HUES48 (cell line): Measurements from ENCODE around the gene RAB40C.

Experiments
- H3K27ac ChIP-seq: one replicate; pipeline ENCODE4 v1.7.0; 2013; ENCODE audit warnings: low read depth, low read length, inconsistent platforms
- H3K27me3 ChIP-seq: 2 replicates; pipeline ENCODE4 v1.6.1; 2013; ENCODE audit warnings: mild to moderate bottlenecking, low read length; ENCODE audit not compliant: control insufficient read depth, insufficient read depth
- H3K36me3 ChIP-seq: 2 replicates; pipeline ENCODE4 v1.6.1; 2013; ENCODE audit warnings: low read length; ENCODE audit not compliant: control insufficient read depth, insufficient read depth
- H3K4me1 ChIP-seq: 2 replicates; pipeline ENCODE4 v1.6.1; 2013; ENCODE audit warnings: mild to moderate bottlenecking, low read length; ENCODE audit not compliant: control insufficient read depth, insufficient read depth
- H3K4me3 ChIP-seq: 2 replicates; pipeline ENCODE4 v1.5.1; 2013; ENCODE audit warnings: mild to moderate bottlenecking, low read depth, low read length
- H3K9ac ChIP-seq: 2 replicates; pipeline ENCODE4 v1.6.1; 2013; ENCODE audit warnings: mild to moderate bottlenecking, low read depth, low read length, moderate library complexity
- H3K9me3 ChIP-seq: 2 replicates; pipeline ENCODE4 v1.6.1; 2013; ENCODE audit warnings: low read length; ENCODE audit not compliant: control insufficient read depth, insufficient read depth

RAB40C gene

DNA sequence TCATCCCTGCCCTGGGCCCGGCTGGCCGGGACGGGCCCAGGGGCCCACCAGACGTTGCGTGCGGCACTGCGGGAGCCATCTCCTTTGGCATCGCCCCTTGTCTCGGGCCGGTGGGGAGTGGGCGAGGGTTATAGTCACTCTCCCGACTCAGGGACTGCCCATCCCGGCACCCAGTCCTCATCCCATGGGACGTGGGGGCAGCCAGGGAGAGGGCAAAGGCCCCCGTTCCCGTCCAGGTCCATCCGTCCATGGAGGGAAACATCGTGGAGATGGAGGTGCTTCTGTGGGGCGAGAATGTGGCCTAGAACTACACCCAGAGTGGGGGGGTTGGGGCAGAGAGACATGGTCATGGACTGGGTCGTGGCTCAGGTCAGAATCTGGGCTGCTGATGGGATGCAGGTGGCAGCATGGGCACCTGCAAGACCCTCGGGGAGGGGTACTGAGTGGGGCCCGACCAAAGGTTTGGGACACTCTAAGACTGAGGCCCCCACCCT, 56.9 kb downstream of the RAB40C start:
- Histone ChIP-seq H3K9ac (no peak overlapping the region), H3K4me1 (peaks cover 8% of the 10 kb centered on the region), H3K4me3 (no peak overlapping the region), H3K36me3 (no peaks in the 10 kb centered on the region), H3K9me3 (no peaks in the 10 kb centered on the region), H3K27ac (no peak overlapping the region), H3K27me3 (no peaks in the 10 kb centered on the region)

DNA sequence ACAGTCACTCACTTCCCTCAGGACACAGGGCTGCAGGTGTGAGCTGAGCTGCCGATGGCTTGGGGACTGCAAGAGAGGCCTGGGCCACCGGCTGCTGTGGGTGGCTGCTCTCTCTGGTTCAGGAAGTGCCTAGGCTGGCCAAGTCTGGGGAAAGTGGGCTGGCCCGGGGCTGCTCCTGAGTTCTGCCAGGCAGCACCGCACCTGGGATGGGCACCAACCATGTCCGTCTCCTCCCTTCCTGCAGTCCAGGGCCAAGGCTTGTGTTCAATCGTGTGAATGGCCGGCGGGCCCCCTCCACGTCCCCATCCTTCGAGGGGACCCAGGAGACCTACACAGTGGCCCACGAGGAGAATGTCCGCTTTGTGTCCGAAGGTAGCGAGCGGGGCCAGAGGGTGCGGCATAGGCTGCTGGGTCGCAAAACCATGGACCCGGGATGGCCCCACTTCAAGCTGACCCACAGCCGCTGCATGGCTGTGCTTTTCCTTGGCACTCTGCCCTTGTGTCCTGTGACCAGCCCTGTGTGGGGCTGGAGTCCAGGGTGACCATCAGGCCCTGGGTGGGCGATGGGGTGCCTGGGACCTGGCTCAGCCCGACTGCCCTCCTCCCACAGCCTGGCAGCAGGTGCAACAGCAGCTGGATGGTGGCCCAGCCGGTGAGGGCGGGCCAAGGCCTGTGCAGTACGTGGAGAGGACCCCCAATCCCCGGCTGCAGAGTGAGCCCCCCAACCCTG, 57.5 kb downstream of the RAB40C start:
- H3K9ac ChIP-seq, result no peak overlapping the region
- H3K9me3 ChIP-seq, result no peaks in the 10 kb centered on the region
- H3K27ac ChIP-seq, result no peak overlapping the region
- H3K27me3 ChIP-seq, result no peaks in the 10 kb centered on the region
- peaks cover 8% of the 10 kb centered on the region for H3K4me1 ChIP-seq
- peaks cover 2% of the 10 kb centered on the region; the same call in 1 of the 2 replicates for H3K36me3 ChIP-seq
- H3K4me3 ChIP-seq, result no peak overlapping the region

DNA sequence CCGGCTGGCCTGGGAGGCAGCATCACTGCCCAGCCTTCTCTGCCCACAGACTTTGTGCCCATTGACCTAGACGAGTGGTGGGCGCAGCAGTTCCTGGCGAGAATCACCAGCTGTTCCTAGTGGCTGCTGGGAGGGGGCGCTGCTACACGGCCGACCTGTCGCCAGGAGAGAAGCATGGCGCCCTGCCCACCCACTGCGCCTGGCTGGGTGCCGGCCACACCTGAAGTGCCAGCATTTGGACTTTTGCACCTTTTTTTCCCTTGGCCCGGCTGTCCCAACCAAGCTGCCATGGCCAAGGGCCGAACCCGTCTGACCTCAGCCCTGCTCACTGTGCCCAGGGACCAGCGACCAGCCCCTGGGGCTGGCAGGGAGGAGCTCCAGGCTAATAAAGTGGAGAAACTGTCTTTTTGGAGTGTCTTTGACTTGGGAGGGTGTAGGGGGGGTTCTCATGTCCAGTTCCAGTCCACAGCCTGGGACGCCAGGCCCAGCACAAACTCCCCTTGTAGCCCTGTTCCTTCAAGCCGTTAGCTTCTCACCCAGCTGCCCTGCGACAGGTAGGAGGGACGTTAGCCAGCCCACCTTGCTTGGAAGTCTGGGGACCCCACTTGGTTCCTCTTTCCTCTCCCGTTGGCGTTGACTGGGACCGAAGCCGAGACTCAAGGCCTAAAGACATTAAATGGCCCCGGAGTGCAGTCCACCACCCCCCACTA, 58.4 kb downstream of the RAB40C start:
- Histone ChIP-seq H3K9ac (no peak overlapping the region), H3K36me3 (peaks cover 7% of the 10 kb centered on the region; the same call in 1 of the 2 replicates), H3K4me1 (peaks cover 4% of the 10 kb centered on the region; the same call in 1 of the 2 replicates), H3K27ac (peak overlapping the region; percentile 86), H3K27me3 (no peaks in the 10 kb centered on the region), H3K4me3 (peak overlapping the region; percentile 79), H3K9me3 (no peaks in the 10 kb centered on the region)

DNA sequence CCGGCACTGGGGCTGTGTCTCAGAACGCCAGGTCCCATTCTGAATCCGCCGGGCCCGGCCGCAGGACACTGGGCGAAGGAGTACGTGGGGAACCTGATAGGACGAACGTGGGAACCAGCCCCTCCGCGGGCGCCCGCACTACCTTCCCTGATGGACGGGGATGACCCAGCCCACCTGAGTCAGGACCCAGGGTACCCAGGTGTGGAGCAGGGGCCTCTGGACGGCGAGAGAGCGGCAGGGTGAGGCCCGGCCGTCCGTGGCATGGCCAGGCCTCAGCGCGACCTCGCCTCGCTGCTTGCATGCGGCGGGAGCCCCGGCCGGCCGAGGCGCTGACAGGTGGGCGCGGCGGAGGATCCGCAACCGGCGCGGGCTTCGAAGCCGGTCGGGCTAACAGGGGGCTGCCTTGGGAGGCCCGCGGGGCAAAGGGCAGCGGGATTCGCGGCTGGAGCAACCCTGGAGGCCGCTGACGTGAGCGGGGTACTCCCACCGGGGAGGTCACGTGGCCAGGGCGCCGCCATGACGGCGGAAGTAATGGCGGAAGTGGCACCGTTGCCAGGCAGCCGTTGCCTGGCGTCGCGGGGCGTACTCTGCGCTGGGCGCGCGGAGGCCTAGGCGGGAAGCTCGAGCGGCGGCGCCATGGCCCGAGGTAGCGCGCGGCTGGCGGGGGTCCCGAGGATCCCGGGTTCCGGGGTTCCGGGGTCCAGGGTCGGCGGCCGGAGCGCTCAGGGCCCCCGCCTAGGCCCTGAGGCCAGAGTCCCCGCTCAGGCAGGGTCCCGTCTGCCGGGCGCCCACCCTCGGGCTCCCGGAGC, 59.1 kb downstream of the RAB40C start, which contains the start of gene WDR90:
Gene WDR90, plus strand, starts transcription at position 585 of the 809 bp plus-strand sequence. Its CDS starts 52 bp downstream, at position 637.
- H3K9ac ChIP-seq, result peak within 1 kb of the TSS; percentile 71; the same call in 1 of the 2 replicates
- H3K27ac ChIP-seq, result peak within 1 kb of the TSS; percentile 86
- H3K9me3 ChIP-seq, result no peaks in the 10 kb centered on the region
- peaks cover 14% of the 10 kb centered on the region; the same call in 1 of the 2 replicates for H3K36me3 ChIP-seq
- peak within 1 kb of the TSS; percentile 79 for H3K4me3 ChIP-seq
- H3K4me1 ChIP-seq, result peaks cover 4% of the 10 kb centered on the region; the same call in 1 of the 2 replicates
- no peaks in the 10 kb centered on the region for H3K27me3 ChIP-seq

DNA sequence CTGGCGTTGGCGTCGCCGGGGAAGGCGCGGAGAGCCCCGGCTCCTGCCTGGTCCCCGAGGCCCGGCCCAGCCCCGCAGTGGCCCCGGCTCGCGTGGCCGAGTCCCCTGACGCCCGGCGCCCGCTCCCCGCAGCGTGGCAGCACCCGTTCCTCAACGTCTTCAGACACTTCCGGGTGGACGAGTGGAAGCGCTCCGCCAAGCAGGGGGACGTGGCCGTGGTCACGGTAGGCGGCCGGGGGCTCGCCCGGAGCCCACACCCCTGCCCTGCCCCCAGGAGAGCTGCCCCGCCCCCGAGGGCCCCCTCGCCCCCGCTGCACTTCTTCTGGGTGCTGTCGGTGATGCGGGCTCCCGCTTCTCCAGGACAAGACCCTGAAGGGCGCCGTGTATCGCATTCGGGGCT, 59.8 kb downstream of the RAB40C start:
- H3K36me3 ChIP-seq, result peaks cover 15% of the 10 kb centered on the region; the same call in 1 of the 2 replicates
- peak overlapping the region; percentile 86 for H3K27ac ChIP-seq
- H3K27me3 ChIP-seq, result no peaks in the 10 kb centered on the region
- H3K4me1 ChIP-seq, result peaks cover 4% of the 10 kb centered on the region; the same call in 1 of the 2 replicates
- H3K9me3 ChIP-seq, result no peaks in the 10 kb centered on the region
- H3K4me3 ChIP-seq, result peak overlapping the region; percentile 79
- peak overlapping the region; percentile 48; the same call in 1 of the 2 replicates for H3K9ac ChIP-seq

DNA sequence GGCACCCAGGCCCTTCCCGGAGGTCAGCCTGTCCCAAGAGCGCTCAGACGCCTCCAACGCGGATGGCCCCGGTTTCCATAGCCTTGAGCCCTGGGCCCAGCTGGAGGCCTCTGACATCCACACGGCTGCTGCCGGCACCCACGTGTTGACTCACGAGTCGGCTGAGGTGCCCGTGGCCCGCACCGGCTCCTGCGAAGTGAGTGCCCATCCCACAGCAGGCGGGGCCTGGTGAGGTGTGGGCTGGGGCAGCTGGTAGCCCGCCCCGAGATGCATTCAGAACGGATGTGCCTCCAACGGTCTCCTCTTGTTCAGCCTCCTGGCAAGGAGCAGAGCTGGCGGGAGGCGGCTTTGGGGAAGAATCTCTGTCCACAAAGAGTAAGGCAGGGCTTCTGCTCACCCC, 62.0 kb downstream of the RAB40C start:
- H3K27ac ChIP-seq, result no peak overlapping the region
- no peak overlapping the region for H3K9ac ChIP-seq
- peaks cover 22% of the 10 kb centered on the region for H3K36me3 ChIP-seq
- H3K4me3 ChIP-seq, result no peak overlapping the region
- H3K4me1 ChIP-seq, result peaks cover 4% of the 10 kb centered on the region; the same call in 1 of the 2 replicates
- no peaks in the 10 kb centered on the region for H3K9me3 ChIP-seq
- H3K27me3 ChIP-seq, result no peaks in the 10 kb centered on the region

DNA sequence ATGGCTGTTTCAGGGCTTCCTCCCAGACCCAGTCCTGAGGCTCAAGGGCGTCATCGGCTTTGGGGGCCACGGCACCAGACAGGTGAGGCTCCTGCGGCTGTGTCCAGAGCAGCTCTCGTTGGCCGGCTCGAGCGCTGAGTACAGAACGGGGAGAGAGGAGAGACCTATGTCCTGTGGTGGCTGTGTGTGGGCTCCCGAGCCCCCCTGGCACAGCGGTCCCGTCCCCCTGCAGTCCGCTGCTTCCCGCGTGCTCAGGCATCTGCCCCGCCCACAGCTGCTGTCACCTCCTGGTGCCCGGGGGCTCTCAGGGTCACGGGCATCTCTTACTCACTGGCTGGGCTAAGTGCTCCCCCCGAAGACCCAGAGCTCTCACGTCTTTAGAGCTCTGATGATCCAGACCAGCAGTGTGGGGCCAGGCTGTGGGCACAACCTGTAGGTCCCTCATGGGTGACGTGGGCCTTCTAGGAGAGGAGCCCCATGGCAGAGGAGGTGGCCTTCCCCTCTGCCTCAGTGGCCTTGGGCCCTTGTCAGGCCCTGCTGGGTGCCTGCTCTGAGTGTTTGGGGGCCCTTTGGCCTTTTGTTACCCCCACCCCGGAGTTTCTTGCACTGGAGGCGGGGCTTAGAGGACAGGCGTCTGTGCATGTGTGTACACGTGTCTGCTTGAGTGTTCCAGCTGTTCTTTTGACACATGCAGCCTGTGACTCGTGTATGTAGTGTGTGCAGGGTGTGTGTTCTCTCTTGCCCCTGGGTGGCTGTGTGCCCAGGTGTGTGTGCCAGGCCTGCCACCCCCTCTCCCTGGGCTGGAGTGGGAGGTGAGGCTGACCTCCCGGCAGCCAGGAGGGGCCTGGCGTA, 62.8 kb downstream of the RAB40C start:
- no peak overlapping the region for H3K27ac ChIP-seq
- H3K36me3 ChIP-seq, result peaks cover 28% of the 10 kb centered on the region
- H3K9ac ChIP-seq, result no peak overlapping the region
- H3K4me3 ChIP-seq, result no peak overlapping the region
- no peaks in the 10 kb centered on the region for H3K27me3 ChIP-seq
- no peaks in the 10 kb centered on the region for H3K9me3 ChIP-seq
- peaks cover 4% of the 10 kb centered on the region; the same call in 1 of the 2 replicates for H3K4me1 ChIP-seq

DNA sequence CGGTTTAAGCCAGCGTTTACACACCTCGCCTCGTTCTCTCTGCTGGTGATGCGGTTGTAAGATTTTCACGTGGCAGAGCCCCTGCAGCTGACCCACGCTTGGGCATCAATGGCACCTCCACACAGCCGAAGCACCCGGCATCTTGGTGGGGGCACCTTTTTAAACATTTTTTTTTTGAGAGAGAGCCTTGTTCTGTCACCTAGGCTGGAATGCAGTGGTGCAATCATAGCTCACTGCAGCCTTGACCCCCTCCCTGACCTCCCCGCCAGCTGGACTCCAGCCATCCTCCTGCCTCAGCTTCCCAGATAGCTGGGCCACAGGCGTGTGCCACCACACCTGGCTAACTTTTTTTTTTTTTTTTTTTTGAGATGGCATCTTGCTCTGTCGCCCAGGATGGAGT, 64.2 kb downstream of the RAB40C start:
- peaks cover 41% of the 10 kb centered on the region for H3K36me3 ChIP-seq
- no peak overlapping the region for H3K27ac ChIP-seq
- H3K9me3 ChIP-seq, result no peaks in the 10 kb centered on the region
- no peaks in the 10 kb centered on the region for H3K4me1 ChIP-seq
- H3K4me3 ChIP-seq, result no peak overlapping the region
- H3K27me3 ChIP-seq, result no peaks in the 10 kb centered on the region
- no peak overlapping the region for H3K9ac ChIP-seq

DNA sequence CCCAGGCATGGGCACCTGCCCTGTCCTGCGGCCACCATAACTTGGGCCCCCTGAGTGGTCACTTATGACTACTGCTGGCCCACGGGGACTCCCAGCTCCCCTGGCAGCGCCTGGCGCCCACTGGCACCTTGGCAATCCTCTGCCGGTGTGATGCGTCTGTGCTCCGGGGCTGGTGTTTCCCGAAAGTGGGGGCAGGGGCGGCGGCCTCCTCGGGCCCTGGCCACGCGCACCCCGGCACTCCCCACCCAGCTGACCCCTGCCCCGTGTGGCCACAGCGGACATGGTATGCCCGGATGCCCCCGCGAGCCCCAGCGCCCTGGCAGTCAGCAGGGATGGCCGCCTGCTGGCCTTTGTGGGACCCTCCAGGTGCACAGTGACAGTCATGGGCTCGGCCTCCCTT, 67.6 kb downstream of the RAB40C start:
- Histone ChIP-seq H3K4me1 (no peaks in the 10 kb centered on the region), H3K36me3 (peaks cover 42% of the 10 kb centered on the region), H3K27me3 (no peaks in the 10 kb centered on the region), H3K4me3 (no peak overlapping the region), H3K27ac (no peak overlapping the region), H3K9me3 (no peaks in the 10 kb centered on the region), H3K9ac (no peak overlapping the region)
